ENCODE data around the gene SLC6A3. TPM values are rescaled to one million over a fixed set of nuclear protein-coding genes. Genes with fewer than 3 reads are reported as not detected.

The SLC6A3 gene
- total and polyA plus RNA-seq, 2 donors (not counting 1 experiment from before 2014, with no cell fraction given): 0.01 to 0.15 TPM

- no peak overlapping the region for H3K27ac Mint-ChIP-seq
- POLR2A ChIA-PET: no interaction called here
These were observed 19.9 kb upstream of the SLC6A3 start for GRCh38 chr5:1465117-1465516.

GRCh38 chr5:1464511-1464910 lies 19.3 kb upstream of the SLC6A3 start:
- H3K9me3 Mint-ChIP-seq (ENCODE audit: insufficient read depth): no peaks in the 10 kb centered on the region
- H3K4me1 Mint-ChIP-seq: no peaks in the 10 kb centered on the region
- no peak overlapping the region for H2AFZ ChIP-seq (ENCODE audit: insufficient read depth, low read depth, low read length, poor library complexity, severe bottlenecking)
- H3K4me1 ChIP-seq (ENCODE audit: control insufficient read depth in 2 of 2, insufficient read depth in 2 of 2, low read length in 2 of 2): peaks cover 0 to 2% of the 10 kb centered on the region in 2 donors
- intact Hi-C loops (cut with micrococcal nuclease): no loop called here
- no peak for ATAC-seq (ENCODE audit: low read depth)
- 93% methylated on average over 18 of the region's 18 CpGs for WGBS (ENCODE audit: insufficient coverage)
- TF ChIP-seq EZH2 (IDR thresholded peaks at IDR 0.05; ENCODE audit: borderline replicate concordance, insufficient read depth, low read depth, low read length, poor library complexity, severe bottlenecking) (no peak), CTCF (IDR thresholded peaks at IDR 0.05) (no peak)
- no peak overlapping the region for H3K4me3 Mint-ChIP-seq
- no peaks in the 10 kb centered on the region for H3K27me3 Mint-ChIP-seq
- CTCF ChIA-PET: no interaction called here
- H3K4me2 ChIP-seq (replicated peaks; ENCODE audit: low read depth, low read length, poor library complexity, severe bottlenecking): no peak overlapping the region
- POLR2A ChIA-PET: no interaction called here
- H3K36me3 ChIP-seq (replicated peaks in 1 of 2; ENCODE audit: control extremely low read depth in 1 of 2, control insufficient read depth in 1 of 2, extremely low read depth in 1 of 2, insufficient read depth in 2 of 2, low read length in 1 of 2): peaks cover 0 to 71% of the 10 kb centered on the region in 2 experiments
- no peaks in the 10 kb centered on the region for H3K27me3 ChIP-seq (replicated peaks in 1 of 4; ENCODE audit: control extremely low read depth in 1 of 4, control insufficient read depth in 3 of 4, insufficient read depth in 4 of 4, low read length in 3 of 4)
- no peak for DNase-seq
- H3K79me2 ChIP-seq (ENCODE audit: control insufficient read depth, insufficient read depth, low read length): no peaks in the 10 kb centered on the region
- H3K4me3 ChIP-seq (ENCODE audit: control extremely low read depth in 1 of 5, extremely low read depth in 1 of 5, insufficient read depth in 1 of 5, low read depth in 2 of 5, low read length in 4 of 5): no peak overlapping the region
- no peak overlapping the region for H3K9ac ChIP-seq (ENCODE audit: low read length)
- no peak overlapping the region for H3K27ac ChIP-seq (ENCODE audit: low read length in 2 of 2)
- H4K20me1 ChIP-seq (ENCODE audit: control insufficient read depth, insufficient read depth, low read length, poor library complexity, severe bottlenecking): peaks cover 41% of the 10 kb centered on the region
- no peak overlapping the region for H3K27ac Mint-ChIP-seq
- peaks cover 0 to 23% (median 0%) of the 10 kb centered on the region in 3 donors for H3K9me3 ChIP-seq (ENCODE audit: control extremely low read depth in 1 of 3, control insufficient read depth in 2 of 3, insufficient read depth in 1 of 3, low read length in 2 of 3)

More at GRCh38 chr5:1465117-1465516, 19.9 kb upstream of the SLC6A3 start:
- peaks cover 0 to 23% (median 0%) of the 10 kb centered on the region in 3 donors for H3K9me3 ChIP-seq (ENCODE audit: control extremely low read depth in 1 of 3, control insufficient read depth in 2 of 3, insufficient read depth in 1 of 3, low read length in 2 of 3)
- CTCF ChIA-PET: no interaction called here
- no peak for ATAC-seq (ENCODE audit: low read depth)
- H3K4me1 ChIP-seq (ENCODE audit: control insufficient read depth in 2 of 2, insufficient read depth in 2 of 2, low read length in 2 of 2): peaks cover 0 to 2% of the 10 kb centered on the region in 2 donors
- no peaks in the 10 kb centered on the region for H3K79me2 ChIP-seq (ENCODE audit: control insufficient read depth, insufficient read depth, low read length)
- H4K20me1 ChIP-seq (ENCODE audit: control insufficient read depth, insufficient read depth, low read length, poor library complexity, severe bottlenecking): peaks cover 45% of the 10 kb centered on the region
- no peak overlapping the region for H3K4me3 ChIP-seq (ENCODE audit: control extremely low read depth in 1 of 5, extremely low read depth in 1 of 5, insufficient read depth in 1 of 5, low read depth in 2 of 5, low read length in 4 of 5)
- H3K27me3 ChIP-seq (replicated peaks in 1 of 4; ENCODE audit: control extremely low read depth in 1 of 4, control insufficient read depth in 3 of 4, insufficient read depth in 4 of 4, low read length in 3 of 4): no peaks in the 10 kb centered on the region
- Mint-ChIP-seq H3K4me1 (no peaks in the 10 kb centered on the region), H3K4me3 (no peak overlapping the region), H3K27me3 (no peaks in the 10 kb centered on the region), H3K9me3 (ENCODE audit: insufficient read depth) (no peaks in the 10 kb centered on the region)
- H3K4me2 ChIP-seq (replicated peaks; ENCODE audit: low read depth, low read length, poor library complexity, severe bottlenecking): no peak overlapping the region
- H3K36me3 ChIP-seq (replicated peaks in 1 of 2; ENCODE audit: control extremely low read depth in 1 of 2, control insufficient read depth in 1 of 2, extremely low read depth in 1 of 2, insufficient read depth in 2 of 2, low read length in 1 of 2): peaks cover 0 to 70% of the 10 kb centered on the region in 2 experiments
- intact Hi-C loops (cut with micrococcal nuclease): no loop called here
- no peak overlapping the region for H3K27ac ChIP-seq (ENCODE audit: low read length in 2 of 2)
- DNase-seq: no peak
- TF ChIP-seq EZH2 (IDR thresholded peaks at IDR 0.05; ENCODE audit: borderline replicate concordance, insufficient read depth, low read depth, low read length, poor library complexity, severe bottlenecking) (no peak), CTCF (IDR thresholded peaks at IDR 0.05) (no peak)
- H3K9ac ChIP-seq (ENCODE audit: low read length): no peak overlapping the region
- no peak overlapping the region for H2AFZ ChIP-seq (ENCODE audit: insufficient read depth, low read depth, low read length, poor library complexity, severe bottlenecking)
- WGBS (ENCODE audit: insufficient coverage): 97% methylated on average over 21 of the region's 22 CpGs

All from B cell (primary cell).